ENCODE measurements around the gene ZNF283. TPM values are rescaled to one million over a fixed set of nuclear protein-coding genes. Genes with fewer than 3 reads are reported as not detected.
"Not testable (repeated sequence)": the region's sequence is repeated elsewhere in the genome, so short reads cannot be mapped to it uniquely, and the experiment has no call there.

Gene ZNF283
- polyA plus RNA-seq, 4 donors: 9.7 to 16.1 (median 15.0) TPM

DNA sequence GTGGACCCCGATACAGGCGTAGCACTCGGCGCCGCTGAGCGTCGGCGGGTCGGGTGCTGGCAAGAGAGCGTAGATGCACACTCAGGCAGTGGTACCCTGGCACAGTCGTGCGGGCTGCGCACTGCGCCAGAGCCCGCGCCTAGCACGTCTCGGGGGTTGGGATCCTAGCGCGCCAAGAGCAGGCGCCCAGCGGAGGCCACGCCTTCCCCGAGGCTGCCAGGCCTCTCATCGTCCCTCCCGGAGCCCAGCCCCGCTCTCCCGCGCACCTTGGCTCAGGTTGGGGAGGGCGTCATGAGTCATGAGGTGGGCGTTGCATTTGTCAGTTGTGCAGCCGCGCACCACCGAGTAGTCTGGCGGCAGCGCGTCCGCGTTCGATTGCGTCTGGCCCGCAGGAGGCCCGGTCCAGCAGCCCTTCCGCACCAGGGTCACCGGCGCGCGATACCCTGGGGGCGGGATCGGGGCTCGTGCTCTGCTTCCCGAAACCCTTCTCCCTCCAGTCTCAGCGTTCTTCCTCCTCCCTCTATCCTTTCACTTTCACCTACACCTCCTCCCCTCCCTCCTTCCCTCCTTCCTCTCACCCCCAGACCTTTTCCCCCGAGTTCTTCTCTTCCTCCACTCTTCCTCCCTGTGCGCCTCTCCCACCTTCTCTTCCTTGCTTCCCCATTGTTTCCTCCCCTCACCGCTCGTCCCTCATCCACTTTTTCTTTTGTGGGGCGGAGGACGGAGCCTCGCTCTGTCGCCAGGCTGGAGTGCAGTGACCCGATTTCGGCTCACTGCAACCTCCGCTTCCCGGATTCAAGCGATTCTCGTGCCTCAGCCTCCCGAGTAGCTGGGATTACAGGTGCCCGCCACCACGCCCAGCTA is 28.3 kb upstream of the ZNF283 start:
- no peak for DNase-seq (ENCODE audit: low read depth in 4 of 4, low spot score in 3 of 4)

- no peak for DNase-seq (ENCODE audit: low read depth in 4 of 4, low spot score in 3 of 4)
Observed at GRCh38 chr19:43799502-43800142, 27.5 kb upstream of the ZNF283 start.

- no peak for DNase-seq (ENCODE audit: low read depth in 4 of 4, low spot score in 3 of 4)
Observed at GRCh38 chr19:43802216-43802951, 24.7 kb upstream of the ZNF283 start, which contains the start of gene LYPD5. TSS of gene LYPD5 (minus strand) at chr19:43802447. CDS start at chr19:43802380, 67 bp downstream.

DNA sequence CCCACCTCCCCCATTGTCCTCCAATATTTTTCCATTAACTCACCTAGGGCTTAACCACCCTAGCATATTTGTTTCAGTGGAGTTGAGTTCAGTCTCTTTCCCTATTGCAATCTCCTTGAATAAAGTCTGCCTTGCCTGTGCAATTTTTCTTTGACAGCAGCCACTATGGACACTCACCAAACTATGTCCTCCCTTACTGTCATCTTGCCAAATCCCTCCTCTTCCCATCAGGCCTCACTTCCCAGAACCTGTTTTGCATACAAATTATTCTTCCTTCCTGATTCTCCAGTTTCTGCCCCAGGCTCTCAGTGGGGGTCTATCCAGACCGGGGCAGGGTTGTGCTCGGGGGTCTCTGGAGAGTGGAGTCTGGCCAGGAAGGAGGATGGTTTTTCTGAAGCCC is 22.7 kb upstream of the ZNF283 start:
- DNase-seq (ENCODE audit: low read depth in 4 of 4, low spot score in 3 of 4): no peak

- DNase-seq (ENCODE audit: low read depth in 4 of 4, low spot score in 3 of 4): not testable (repeated sequence)
Observed at GRCh38 chr19:43806401-43806800, 20.7 kb upstream of the ZNF283 start.

DNA sequence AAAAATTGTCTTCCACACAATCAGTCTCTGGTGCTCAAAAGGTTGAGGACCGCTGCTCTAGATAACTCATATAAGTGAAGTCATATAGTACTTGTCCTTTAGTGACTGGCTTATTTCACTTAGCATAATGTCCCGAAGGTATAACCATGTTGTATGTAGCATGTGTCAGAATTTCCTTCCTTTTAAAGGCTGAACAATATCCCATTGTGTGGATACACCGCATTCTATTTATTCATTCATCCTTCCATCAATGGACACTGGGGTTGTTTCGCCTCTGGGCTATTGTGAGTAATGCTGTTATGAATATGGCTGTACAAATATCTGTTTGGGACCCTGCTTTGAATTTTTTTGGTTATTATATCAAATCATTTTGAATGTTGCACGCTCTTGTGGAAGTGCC is 20.3 kb upstream of the ZNF283 start:
- DNase-seq (ENCODE audit: low read depth in 4 of 4, low spot score in 3 of 4): no peak

GRCh38 chr19:43807651-43808050 is 19.5 kb upstream of the ZNF283 start:
- no peak for DNase-seq (ENCODE audit: low read depth in 4 of 4, low spot score in 3 of 4)

DNA sequence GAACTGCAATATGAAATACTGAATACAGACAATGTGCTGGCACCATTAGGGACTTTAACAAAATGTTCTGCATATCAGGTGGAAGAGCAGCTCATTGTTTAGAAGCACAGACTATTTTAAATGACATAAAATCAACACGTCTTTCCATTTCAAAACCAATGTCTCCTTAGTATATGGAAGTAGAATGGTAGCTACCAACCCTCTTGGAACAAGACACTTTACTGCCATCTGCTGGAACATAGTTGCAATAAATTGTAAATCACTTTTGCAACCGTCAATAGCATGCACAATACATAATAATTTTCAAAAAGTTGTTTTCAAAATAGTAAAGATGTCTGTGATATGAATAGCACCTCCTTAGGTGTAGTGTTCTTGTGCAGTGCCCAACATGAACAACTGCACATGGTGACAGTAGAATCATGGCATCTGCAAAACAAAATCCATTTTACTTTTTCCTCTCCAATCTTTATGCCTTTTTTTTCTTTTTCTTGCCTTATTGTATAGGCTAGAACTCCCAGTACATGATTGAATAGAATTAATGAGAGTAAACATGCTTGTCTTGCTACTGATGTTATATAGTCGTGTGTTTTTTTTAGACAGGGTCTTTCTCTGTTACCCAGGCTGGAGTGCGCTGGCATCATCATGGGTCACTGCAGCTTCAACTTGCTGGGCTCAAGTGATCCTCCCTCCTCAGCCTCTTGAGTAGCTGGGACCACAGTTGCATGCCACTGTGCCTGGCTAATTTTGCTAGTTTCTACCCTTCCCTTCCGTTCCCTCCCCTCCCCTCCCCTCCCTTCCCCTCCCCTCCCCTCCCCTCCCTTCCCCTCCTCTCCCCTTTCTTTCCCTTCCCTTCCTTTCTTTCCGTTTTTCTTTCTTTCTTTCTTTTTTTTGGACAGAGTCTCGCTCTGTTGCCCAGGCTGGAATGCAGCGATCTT is 17.1 kb upstream of the ZNF283 start:
- DNase-seq (ENCODE audit: low read depth in 4 of 4, low spot score in 3 of 4): no peak

GRCh38 chr19:43811837-43812236 is 15.3 kb upstream of the ZNF283 start:
- no peak for DNase-seq (ENCODE audit: low read depth in 4 of 4, low spot score in 3 of 4)

DNA sequence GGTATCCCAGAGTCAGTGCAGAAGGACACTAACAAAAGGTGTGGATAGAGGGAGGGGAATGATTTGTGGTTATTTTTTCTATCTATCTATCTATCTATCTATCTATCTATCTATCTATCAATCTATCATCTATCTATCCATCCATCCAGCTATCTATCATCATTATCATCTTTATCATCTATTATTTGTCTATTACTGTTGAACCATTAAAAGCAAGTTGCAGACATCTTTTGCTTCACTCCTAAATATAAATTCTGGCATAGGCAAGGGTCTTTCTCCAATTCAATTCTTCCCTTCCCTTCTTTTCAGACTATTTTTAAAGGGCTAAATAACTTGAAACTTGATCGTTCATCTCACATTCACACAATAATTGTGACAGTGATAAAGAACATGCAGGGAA is 14.9 kb upstream of the ZNF283 start:
- DNase-seq (ENCODE audit: low read depth in 4 of 4, low spot score in 3 of 4): no peak

DNA sequence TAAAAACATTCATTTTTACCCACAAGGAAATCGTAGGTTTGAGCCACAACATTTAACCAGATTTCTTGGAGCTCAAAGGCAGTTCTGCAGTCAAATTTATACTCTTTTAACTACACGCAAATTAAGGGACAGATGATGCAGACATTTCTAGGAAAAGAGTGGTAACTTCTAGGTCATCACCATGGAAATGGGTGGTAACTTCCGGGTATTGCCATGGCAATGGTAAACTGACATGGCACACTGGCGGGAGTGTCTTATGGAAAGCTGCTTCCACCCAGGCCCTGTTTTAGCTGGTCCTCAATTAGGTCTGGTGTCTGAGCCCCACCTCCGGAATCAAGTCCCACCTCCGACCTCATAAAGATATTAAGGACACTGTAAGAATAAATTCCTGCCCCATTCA is 14.4 kb upstream of the ZNF283 start:
- no peak for DNase-seq (ENCODE audit: low read depth in 4 of 4, low spot score in 3 of 4)

GRCh38 chr19:43814663-43815352 is 12.3 kb upstream of the ZNF283 start:
- DNase-seq (ENCODE audit: low read depth in 4 of 4, low spot score in 3 of 4): no peak

GRCh38 chr19:43817454-43817853 is 9.7 kb upstream of the ZNF283 start:
- DNase-seq (ENCODE audit: low read depth in 4 of 4, low spot score in 3 of 4): not testable (repeated sequence)

GRCh38 chr19:43818500-43818899 is 8.6 kb upstream of the ZNF283 start:
- no peak for DNase-seq (ENCODE audit: low read depth in 4 of 4, low spot score in 3 of 4)

- DNase-seq (ENCODE audit: low read depth in 4 of 4, low spot score in 3 of 4): no peak
Observed at GRCh38 chr19:43820098-43820883, 6.8 kb upstream of the ZNF283 start.

- no peak for DNase-seq (ENCODE audit: low read depth in 4 of 4, low spot score in 3 of 4)
Observed at GRCh38 chr19:43820884-43821215, 6.3 kb upstream of the ZNF283 start.

DNA sequence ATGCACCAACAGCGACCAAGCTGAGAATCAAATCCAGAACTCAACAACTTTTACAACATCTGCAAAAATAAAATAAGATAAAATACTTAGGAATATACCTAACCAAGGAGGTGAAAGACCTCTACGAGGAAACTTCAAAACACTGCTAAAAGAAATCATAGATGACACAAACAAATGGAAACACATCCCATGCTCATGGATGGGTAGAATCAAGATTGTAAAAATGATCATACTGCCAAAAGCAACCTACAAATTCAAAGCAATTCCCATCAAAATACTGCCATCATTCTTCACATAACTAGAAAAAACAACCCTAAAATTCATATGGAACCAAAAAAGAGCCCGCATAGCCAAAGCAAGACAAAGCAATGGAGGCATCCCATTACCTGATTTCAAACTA is 3.3 kb upstream of the ZNF283 start:
- not testable (repeated sequence) for DNase-seq (ENCODE audit: low read depth in 4 of 4, low spot score in 3 of 4)

- DNase-seq (ENCODE audit: low read depth in 4 of 4, low spot score in 3 of 4): not testable (repeated sequence)
Observed at GRCh38 chr19:43824572-43824971, 2.5 kb upstream of the ZNF283 start.

DNA sequence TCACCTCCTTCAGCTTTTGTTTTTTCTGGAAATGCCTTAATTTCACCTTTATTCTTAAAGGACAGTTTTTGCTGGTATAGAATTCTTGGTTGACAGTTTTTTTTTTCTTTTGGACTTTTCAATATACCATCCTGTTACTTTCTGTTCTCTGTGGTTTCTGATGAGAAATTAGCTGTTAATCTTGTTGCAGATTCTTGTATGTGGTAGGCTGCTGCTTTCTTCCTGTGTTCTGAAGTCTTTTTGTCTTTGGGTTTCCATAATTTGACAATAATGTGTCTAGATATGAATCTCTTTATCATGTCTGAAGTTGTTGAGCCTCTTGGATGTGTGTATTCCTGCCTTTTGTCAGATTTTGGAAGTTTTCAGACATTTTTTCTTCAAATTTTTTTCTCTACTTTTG is 12.0 kb downstream of the ZNF283 start:
- no peak for DNase-seq (ENCODE audit: low read depth in 4 of 4, low spot score in 3 of 4)

All from right renal pelvis (tissue), 4 donors.